IPS-11a (cell line): ENCODE results near the gene ADGRE2.
"Not testable (repeated sequence)": the region's sequence is repeated elsewhere in the genome, so short reads cannot be mapped to it uniquely, and the experiment has no call there.

ENCODE experiments used
- H3K4me3 ChIP-seq: one replicate; pipeline ENCODE4 v1.5.1; 2013; ENCODE audit warnings: low read depth, low read length, control low read depth

Gene ADGRE2

GRCh38 chr19:14778110-14778845 is at the start of gene ADGRE2:
Gene ADGRE2, minus strand, starts transcription at chr19:14778560. Its CDS starts 1,804 bp downstream, at chr19:14776756.
- H3K4me3 ChIP-seq, result not testable (repeated sequence)

GRCh38 chr19:14826006-14826405 is 47.6 kb upstream of the ADGRE2 start:
- no peak overlapping the region for H3K4me3 ChIP-seq

GRCh38 chr19:14821937-14822336 is 43.6 kb upstream of the ADGRE2 start:
- no peak overlapping the region for H3K4me3 ChIP-seq

DNA sequence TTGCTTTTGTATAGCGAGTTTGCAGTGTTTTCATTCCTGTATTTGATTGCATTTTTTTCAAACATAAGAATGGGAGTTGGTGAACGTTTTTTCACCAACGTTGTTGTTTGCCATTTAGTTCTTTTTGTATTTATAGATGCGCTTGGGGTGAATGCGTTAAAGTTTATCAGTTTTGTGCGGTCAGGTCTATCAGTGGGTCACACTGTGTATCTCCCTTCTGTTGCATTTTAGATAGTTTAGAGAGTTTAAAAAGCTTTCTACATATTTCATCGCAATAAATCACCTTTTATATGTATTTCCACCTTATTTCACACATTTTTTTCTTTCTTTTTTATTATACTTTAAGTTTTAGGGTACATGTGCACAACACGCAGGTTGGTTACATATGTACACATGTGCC is 40.2 kb upstream of the ADGRE2 start:
- no peak overlapping the region for H3K4me3 ChIP-seq

- no peak overlapping the region for H3K4me3 ChIP-seq
Measured at GRCh38 chr19:14817052-14817451, 38.7 kb upstream of the ADGRE2 start.

DNA sequence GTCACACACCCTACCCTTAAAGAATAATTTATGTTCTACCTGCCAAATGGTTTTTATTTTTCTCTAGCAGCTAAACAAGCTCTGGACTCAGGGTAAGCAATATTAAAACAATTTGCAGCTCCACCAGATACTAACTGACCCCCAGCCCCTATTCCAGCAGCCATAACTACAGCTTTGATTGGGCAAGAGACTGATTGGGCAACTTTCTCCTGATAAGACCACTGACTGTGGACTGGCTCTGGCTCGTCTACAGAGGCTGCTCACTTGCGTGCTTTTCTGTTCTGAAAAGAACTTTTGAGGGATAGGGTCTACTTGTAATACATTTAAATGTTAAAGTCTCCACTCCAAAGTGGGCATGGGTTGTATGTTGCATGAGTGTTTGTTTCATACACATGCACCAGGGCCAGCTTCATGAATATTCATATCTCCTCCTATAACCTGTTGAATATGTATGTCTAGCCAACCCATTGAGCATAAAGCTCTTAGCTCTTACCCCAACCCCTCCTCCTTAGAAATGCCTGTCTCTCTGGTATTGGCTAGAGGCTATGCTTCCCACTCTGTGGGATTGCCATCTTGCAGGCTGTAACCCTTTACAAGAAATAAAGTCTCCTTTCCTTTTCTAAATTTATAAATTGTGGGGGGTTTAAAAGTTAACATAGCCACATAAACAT is 36.8 kb upstream of the ADGRE2 start:
- no peak overlapping the region for H3K4me3 ChIP-seq

DNA sequence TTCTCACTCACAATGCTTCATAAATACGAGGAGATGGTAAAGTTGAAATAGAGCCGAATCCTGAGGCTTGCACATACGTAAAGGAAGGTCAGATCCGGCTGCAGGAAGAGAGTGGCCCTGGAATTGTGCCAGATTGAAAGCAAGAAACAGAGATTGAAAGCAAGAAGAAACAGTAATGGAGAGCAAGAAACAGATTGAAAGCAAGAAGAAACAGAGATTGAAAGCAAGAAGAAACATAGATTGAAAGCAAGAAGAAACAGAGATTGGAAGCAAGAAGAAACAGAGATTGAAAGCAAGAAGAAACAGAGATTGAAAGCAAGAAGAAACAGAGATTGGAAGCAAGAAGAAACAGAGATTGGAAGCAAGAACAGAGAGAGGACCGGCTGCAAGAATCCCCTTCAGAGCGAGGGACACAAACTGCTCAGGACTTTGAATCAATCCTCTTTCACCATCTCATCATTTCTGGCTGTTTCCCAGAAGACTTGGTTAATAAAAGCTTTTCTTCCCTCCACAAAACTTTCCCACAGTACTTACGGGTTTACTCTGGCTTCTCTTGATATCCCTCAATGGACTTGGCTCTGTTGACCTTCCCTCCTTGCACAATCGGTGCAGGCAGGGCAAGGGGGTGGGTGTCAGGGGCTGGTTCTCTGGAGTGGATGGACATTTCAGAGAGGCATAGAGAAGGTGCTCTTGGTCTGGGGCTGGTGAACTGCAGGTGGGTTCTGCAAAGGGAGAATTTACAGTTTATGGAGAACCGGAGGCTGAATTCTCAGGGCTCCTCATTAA is 31.1 kb upstream of the ADGRE2 start:
- no peak overlapping the region for H3K4me3 ChIP-seq

- no peak overlapping the region for H3K4me3 ChIP-seq
Measured at GRCh38 chr19:14804765-14805164, 26.4 kb upstream of the ADGRE2 start.

- no peak overlapping the region for H3K4me3 ChIP-seq
Measured at GRCh38 chr19:14798760-14799159, 20.4 kb upstream of the ADGRE2 start.

DNA sequence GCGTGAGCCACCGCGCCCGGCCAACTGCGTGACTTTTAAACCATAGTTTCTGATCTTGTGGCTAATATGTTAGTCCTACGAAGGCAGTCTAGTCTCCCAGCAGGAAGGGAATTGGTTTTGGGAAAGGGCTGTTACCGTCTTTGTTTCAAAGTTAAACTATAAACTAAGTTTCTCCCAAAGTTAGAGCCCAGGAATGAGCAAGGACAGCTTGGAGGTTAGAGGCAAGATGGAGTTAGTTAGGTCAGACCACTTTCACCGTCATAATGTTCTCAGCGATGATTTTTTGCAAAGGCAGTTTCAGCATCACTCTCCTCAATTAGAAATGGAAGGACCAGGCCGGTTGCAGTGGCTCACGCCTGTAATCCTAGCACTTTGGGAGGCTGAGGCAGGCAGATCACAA is 17.7 kb upstream of the ADGRE2 start:
- H3K4me3 ChIP-seq, result no peak overlapping the region

GRCh38 chr19:14795078-14795721 is 16.8 kb upstream of the ADGRE2 start:
- no peak overlapping the region for H3K4me3 ChIP-seq

DNA sequence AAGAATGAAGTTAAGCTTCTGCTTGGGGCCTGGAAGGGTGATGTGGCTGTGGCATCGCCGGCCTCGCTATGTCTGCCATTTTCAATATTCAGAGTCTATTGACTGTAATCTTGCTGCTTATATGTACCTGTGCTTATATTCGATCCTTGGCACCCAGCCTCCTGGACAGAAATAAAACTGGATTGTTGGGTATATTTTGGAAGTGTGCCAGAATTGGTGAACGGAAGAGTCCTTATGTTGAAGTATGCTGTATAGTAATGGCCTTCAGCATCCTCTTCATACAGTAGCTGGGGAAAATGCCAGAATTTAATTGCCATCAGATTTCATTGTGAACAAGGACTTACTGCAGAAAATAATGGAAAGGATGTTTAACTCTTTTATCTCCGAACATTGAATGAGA is 13.9 kb upstream of the ADGRE2 start:
- H3K4me3 ChIP-seq, result not testable (repeated sequence)

DNA sequence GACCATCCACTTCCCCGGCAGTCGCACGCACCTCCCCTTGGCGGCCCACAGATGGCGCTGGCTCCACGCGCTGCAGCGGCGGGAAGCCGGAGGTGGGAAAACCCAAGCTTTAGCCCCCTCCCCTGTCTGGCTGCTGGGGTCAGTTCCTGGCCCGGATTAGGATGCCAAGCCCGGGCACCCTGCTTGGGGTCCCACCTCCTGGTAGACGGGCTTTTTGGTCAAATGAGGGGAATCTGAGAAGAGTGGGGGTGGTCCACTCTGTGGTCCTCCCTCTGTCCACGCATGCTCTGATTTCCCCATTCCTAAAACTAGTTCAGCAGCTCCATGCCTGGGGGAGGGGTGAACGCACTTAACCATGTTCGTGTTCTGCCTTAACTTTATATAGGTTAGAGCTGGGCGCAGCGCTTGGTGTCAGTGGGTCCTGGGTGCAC is 8.1 kb upstream of the ADGRE2 start:
- H3K4me3 ChIP-seq, result no peak overlapping the region

DNA sequence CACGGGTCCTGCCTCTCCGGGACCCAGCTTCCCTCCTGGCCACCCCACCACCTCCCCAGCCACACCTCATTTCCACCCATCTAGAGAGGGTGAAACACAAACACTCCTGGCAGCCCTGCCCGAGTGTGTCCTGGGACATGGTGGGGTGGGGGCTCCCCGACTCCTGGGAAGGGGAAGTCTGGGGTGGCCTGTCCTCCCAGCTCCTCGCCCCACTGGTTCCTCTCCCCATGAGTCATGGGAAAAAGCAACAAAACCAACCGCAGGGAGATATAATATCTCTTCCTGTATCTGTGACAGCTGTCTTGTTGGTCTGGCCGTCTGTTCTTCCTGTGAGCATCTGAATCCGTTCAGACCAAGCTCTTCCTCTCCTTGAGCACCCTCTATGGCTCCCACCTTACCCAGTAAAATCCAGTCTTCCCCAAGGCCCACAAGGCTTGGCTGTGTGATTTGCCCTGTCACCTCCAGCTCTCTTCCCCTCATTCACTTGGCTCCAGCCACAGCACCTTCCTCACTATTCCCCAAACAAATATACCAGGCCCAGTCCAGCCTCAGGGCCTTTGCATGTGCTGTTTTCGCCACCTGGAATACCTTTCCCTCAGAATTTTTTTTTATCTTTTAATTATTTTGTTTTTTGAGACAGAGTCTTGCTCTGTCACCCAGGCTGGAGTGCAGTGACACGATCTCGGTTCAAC is 6.9 kb upstream of the ADGRE2 start:
- not testable (repeated sequence) for H3K4me3 ChIP-seq

GRCh38 chr19:14784730-14785101 is 6.4 kb upstream of the ADGRE2 start:
- H3K4me3 ChIP-seq, result not testable (repeated sequence)

GRCh38 chr19:14783410-14783998 is 5.1 kb upstream of the ADGRE2 start:
- H3K4me3 ChIP-seq, result not testable (repeated sequence)

- H3K4me3 ChIP-seq, result no peak overlapping the region
Measured at GRCh38 chr19:14782626-14783409, 4.5 kb upstream of the ADGRE2 start.

DNA sequence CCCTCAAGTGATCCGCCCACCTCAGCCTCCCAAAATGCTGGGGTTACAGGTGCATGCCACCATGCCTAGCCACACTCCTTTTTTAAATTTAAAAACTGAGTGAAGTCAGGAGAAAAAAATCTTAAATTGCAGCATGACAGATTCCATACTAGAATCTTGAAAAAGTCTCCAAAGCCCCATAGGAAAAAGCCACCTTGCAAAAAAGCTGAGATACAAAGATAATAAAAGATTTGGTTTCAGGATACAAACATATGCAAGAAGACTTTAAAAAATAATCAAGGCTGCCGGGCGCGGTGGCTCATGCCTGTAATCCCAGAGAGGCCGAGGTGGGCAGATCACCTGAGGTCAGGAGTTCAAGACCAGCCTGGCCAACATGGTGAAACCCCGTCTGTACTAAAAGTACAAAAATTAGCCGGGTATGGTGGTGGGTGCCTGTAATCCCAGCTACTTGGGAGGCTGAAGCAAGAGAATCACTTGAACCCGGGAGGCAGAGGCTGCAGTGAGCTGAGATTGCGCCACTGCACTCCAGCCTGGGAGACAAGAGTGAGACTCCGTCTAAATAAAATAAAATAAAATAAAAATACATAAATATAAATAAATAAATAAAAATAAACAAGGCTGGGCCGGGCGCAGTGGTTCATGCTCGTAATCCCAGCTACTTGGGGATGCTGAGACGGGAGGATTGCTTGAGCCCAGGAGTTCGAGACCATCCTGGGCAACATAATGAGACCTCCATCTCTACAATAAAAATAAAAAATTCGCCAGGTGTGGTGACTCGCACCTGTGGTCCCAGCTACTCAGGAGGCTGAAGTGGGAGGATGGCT is 3.6 kb upstream of the ADGRE2 start:
- H3K4me3 ChIP-seq, result not testable (repeated sequence)
